NT2/D1 (cell line): ENCODE results near the gene RHOF.

ENCODE experiments used
- YY1 ChIP-seq: IDR thresholded peaks from 2 replicates; pipeline ENCODE4 v1.6.1; 2011; ENCODE audit not compliant: insufficient read length, insufficient read depth
- ZNF274 ChIP-seq: IDR thresholded peaks from 2 replicates; pipeline ENCODE4 v1.6.1; 2011; ENCODE audit warnings: mild to moderate bottlenecking, low read depth, low read length

GRCh38 chr12:121787063-121788025, 6.1 kb downstream of the RHOF start:
- TF ChIP-seq YY1 (no peak), ZNF274 (no peak)
